HL-60/S4 treated with retinoic acid at 250 ng/mL for 4 days and 3 days (cell line): ENCODE measurements around the gene THBS1.

Experiments used
- in situ Hi-C: fragments of 300-500 bp; cut with MboI; formaldehyde crosslinking; loops from 2 replicates; pipeline ENCODE4 v1.7.0; 2022; ENCODE audit warnings: low sequenced_read_pairs

THBS1 gene

GRCh38 chr15:39625856-39626255 lies 45.0 kb downstream of the THBS1 start:
- in situ Hi-C loops: no loop called here

GRCh38 chr15:39627451-39628143 lies 46.7 kb downstream of the THBS1 start:
- in situ Hi-C loops: no loop called here

GRCh38 chr15:39628144-39628508 lies 47.2 kb downstream of the THBS1 start:
- in situ Hi-C loops: no loop called here

GRCh38 chr15:39628546-39629257 lies 47.8 kb downstream of the THBS1 start:
- in situ Hi-C loops: no loop called here

GRCh38 chr15:39629371-39629770 lies 48.5 kb downstream of the THBS1 start:
- in situ Hi-C loops: no loop called here

GRCh38 chr15:39629906-39630305 lies 49.0 kb downstream of the THBS1 start:
- in situ Hi-C loops: no loop called here

GRCh38 chr15:39631357-39631756 lies 50.5 kb downstream of the THBS1 start:
- in situ Hi-C loops: no loop called here

GRCh38 chr15:39638041-39638440 lies 57.2 kb downstream of the THBS1 start:
- in situ Hi-C loops: no loop called here

GRCh38 chr15:39639037-39639436 lies 58.2 kb downstream of the THBS1 start:
- in situ Hi-C loops: no loop called here

- in situ Hi-C loops: no loop called here
Observed at GRCh38 chr15:39640665-39641064, 59.8 kb downstream of the THBS1 start.

- in situ Hi-C loops: no loop called here
Observed at GRCh38 chr15:39641191-39641889, 60.5 kb downstream of the THBS1 start.

- in situ Hi-C loops: no loop called here
Observed at GRCh38 chr15:39642011-39642640, 61.2 kb downstream of the THBS1 start.

- in situ Hi-C loops: no loop called here
Observed at GRCh38 chr15:39643727-39644126, 62.8 kb downstream of the THBS1 start.

GRCh38 chr15:39644136-39644535 lies 63.3 kb downstream of the THBS1 start:
- in situ Hi-C loops: no loop called here

- in situ Hi-C loops: no loop called here
Observed at GRCh38 chr15:39645138-39645975, 64.5 kb downstream of the THBS1 start.

- in situ Hi-C loops: no loop called here
Observed at GRCh38 chr15:39645976-39646257, 65.0 kb downstream of the THBS1 start.

GRCh38 chr15:39646425-39646824 lies 65.5 kb downstream of the THBS1 start:
- in situ Hi-C loops: no loop called here
